ENCODE results near the gene DSC1.

DSC1 gene

DNA sequence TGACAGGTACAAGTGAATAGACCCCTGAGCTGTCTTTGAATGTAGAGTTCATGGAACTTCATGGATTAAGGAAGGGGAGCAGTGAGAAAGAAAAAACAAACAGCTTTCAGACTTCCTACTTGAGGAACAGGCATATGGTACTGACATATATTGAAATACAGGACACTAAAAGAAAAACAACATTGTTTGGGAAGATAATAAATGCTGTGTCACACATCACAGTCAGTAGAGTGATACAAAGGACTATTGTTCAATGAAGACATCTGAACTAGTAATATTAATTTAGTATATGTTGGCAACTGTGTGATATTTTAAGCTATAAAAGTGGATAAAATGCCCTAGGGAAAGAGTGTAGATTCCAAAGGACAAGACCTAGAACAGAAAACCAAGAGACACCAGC is 63.8 kb downstream of the DSC1 start:
- POLR2A ChIA-PET = no interaction called here

DNA sequence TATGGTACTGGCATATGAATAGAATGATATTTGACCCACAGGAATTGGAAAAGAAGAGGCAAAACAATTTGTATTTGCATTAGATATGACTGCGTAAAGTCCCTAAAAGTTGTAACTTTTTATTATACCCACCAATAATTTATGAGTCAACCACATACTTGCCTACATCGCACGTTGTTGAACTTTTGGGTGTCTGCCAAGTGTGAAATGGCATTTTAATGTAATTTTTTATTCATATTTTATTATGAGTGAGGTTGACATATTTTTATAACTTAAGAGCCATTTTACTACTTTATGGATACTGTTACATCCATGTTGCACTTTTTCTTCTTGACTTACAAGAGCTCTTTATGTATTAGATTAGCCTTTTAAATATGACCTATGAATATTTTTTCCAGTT is 65.0 kb downstream of the DSC1 start:
- POLR2A ChIA-PET = no interaction called here
- TF ChIP-seq CTCF (IDR thresholded peaks at IDR 0.05; ENCODE audit: control extremely low read depth, extremely low read depth, low read depth, missing control alignments) = no peak
- CTCF ChIA-PET = interaction anchor here (1.6 kb wide), 1 partner anchor 13 kb away, joined by 3 read pairs; no protein-coding TSS in a partner anchor
- DNase-seq (ENCODE audit: extremely low spot score) = no peak

More for the DNA sequence above, 63.8 kb downstream of the DSC1 start:
- no peak for DNase-seq (ENCODE audit: extremely low spot score)
- CTCF ChIA-PET = interaction anchor here (1.6 kb wide), 1 partner anchor 14 kb away, joined by 3 read pairs; no protein-coding TSS in a partner anchor
- TF ChIP-seq CTCF (IDR thresholded peaks at IDR 0.05; ENCODE audit: control extremely low read depth, extremely low read depth, low read depth, missing control alignments) = no peak

DNA sequence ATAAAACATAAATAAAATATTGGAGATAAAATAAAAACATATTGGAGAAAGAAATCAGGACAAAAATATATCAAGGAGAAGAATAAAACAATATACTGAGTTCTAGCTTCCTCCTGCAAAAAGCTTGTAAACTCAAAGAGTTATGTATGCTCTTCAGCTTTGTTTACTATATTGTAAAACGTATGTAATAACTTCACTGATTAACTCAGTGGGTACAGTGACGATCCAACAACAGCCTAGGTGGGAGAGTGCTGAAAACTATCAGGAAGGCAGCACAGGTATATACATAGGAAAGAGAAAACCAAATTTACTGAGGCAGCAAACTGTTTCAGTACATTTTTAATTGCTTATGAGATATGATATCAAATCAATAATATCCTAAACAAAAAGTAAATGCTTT is 68.8 kb downstream of the DSC1 start:
- TF ChIP-seq CTCF (IDR thresholded peaks at IDR 0.05; ENCODE audit: control extremely low read depth, extremely low read depth, low read depth, missing control alignments) = no peak
- ChIA-PET CTCF (interaction anchor here (1.1 to 1.8 kb wide), 3 partner anchors 13 to 43 kb away, joined by 3 to 6 read pairs (median 3); no protein-coding TSS in a partner anchor), POLR2A (no interaction called here)
- DNase-seq (ENCODE audit: extremely low spot score) = no peak

- no peak for TF ChIP-seq CTCF (IDR thresholded peaks at IDR 0.05; ENCODE audit: control extremely low read depth, extremely low read depth, low read depth, missing control alignments)
- DNase-seq (ENCODE audit: extremely low spot score) = no peak
- ChIA-PET POLR2A (no interaction called here), CTCF (interaction anchor here (1.1 to 1.8 kb wide), 3 partner anchors 12 to 43 kb away, joined by 3 to 6 read pairs (median 3); no protein-coding TSS in a partner anchor)
Measured at GRCh38 chr18:31093294-31093693, 69.4 kb downstream of the DSC1 start.

DNA sequence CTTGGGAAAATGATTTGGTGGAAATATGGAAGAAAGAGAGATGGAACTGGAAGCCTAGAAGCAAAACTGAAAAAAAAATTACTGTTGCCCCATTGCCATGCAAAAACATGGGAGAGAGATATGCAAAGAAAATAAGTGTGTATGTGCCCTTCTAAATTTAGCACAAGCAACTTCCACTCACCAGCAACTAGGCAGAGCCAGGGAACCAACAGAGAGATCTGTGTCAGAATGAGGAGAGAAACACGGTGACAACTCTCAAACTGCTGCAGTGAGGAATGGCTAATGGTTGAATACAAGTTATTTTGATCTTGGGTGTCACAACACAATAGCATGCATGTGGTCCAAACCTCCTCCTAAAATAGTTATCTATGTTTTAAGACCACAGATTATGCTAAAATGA is 71.3 kb downstream of the DSC1 start:
- no peak for DNase-seq (ENCODE audit: extremely low spot score)
- ChIA-PET CTCF (interaction anchor here (1.9 kb wide), 1 partner anchor 71 kb away, joined by 4 read pairs; the partner anchor contains the start of gene DSC1), POLR2A (no interaction called here)
- no peak for TF ChIP-seq CTCF (IDR thresholded peaks at IDR 0.05; ENCODE audit: control extremely low read depth, extremely low read depth, low read depth, missing control alignments)

DNA sequence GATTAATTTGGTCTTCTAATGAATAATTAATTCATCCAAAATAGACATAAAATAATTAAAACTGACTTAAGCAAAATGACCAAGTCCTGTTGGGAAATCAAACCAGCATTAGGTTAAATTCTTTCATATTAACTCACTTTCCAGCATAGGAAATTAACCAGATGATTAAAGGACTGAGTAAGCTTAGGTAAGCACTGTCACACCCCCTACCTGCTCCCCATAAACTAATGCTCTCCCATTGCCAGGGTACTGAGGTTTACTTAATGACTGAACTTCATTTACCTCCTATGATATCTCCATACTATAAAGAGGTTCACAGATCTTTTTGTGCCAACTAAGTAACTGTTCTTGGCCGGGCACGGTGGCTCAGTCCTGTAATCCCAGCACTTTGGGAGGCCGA is 74.1 kb downstream of the DSC1 start:
- POLR2A ChIA-PET = no interaction called here
- CTCF ChIA-PET = interaction anchor here (1.2 to 1.4 kb wide), 2 partner anchors 9 to 11 kb away, joined by 3 to 4 read pairs; no protein-coding TSS in a partner anchor
- no peak for DNase-seq (ENCODE audit: extremely low spot score)
- no peak for TF ChIP-seq CTCF (IDR thresholded peaks at IDR 0.05; ENCODE audit: control extremely low read depth, extremely low read depth, low read depth, missing control alignments)
